NT2/D1 (cell line): Measurements from ENCODE around the gene HECW1.

ENCODE experiments used
- DNase-seq: peaks from one replicate; pipeline ENCODE4 v3.0.0-alpha.2; 2011; ENCODE audit warnings: low read depth, low spot score
- H3K27me3 ChIP-seq: 2 replicates; pipeline ENCODE4 v1.6.0; 2011; ENCODE audit warnings: mild to moderate bottlenecking; ENCODE audit not compliant: insufficient read length, insufficient read depth
- H3K36me3 ChIP-seq: 2 replicates; pipeline ENCODE4 v1.6.1; 2011; ENCODE audit warnings: mild to moderate bottlenecking, low read length, mixed read lengths; ENCODE audit not compliant: insufficient read depth, insufficient read length
- H3K4me1 ChIP-seq: 2 replicates; pipeline ENCODE4 v1.5.1; 2011; ENCODE audit not compliant: insufficient read depth, insufficient read length
- H3K4me3 ChIP-seq: 2 replicates; pipeline ENCODE4 v1.5.1; 2011; ENCODE audit warnings: low read depth; ENCODE audit not compliant: insufficient read length
- H3K9ac ChIP-seq: 2 replicates; pipeline ENCODE4 v1.6.0; 2011; ENCODE audit warnings: low read depth; ENCODE audit not compliant: insufficient read length
- H3K9me3 ChIP-seq: 2 replicates; pipeline ENCODE4 v1.5.1; 2011; ENCODE audit warnings: mild to moderate bottlenecking, low read length; ENCODE audit not compliant: insufficient read depth
- SUZ12 ChIP-seq: IDR thresholded peaks from 2 replicates; pipeline ENCODE4 v1.6.1; 2011; ENCODE audit not compliant: insufficient read length, insufficient read depth; ENCODE audit errors: extremely low read depth
- YY1 ChIP-seq: IDR thresholded peaks from 2 replicates; pipeline ENCODE4 v1.6.1; 2011; ENCODE audit not compliant: insufficient read length, insufficient read depth
- ZNF274 ChIP-seq: IDR thresholded peaks from 2 replicates; pipeline ENCODE4 v1.6.1; 2011; ENCODE audit warnings: mild to moderate bottlenecking, low read depth, low read length

Gene HECW1

DNA sequence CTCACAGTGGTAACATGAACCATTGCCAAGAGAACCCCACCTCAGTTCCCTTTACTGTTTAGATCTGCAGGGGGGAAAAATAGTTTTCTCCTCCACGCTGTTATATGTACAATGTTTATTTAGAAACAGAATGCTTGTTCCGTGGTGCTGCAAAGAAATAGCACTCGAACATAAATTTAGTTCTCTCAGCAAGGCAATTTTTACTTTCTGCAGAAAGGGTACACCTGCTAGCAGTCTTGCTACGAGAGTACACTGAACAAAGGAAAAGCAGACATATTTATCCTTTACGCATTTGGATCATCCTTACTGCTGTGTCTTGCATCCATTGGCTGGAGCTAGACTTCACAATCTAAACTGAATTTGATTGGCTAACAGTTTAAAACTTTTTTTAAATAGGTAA is 178.5 kb downstream of the HECW1 start:
- H3K4me1 ChIP-seq = peaks cover 2% of the 10 kb centered on the region
- no peaks in the 10 kb centered on the region for H3K27me3 ChIP-seq
- H3K4me3 ChIP-seq = no peak overlapping the region
- peaks cover 68% of the 10 kb centered on the region for H3K9me3 ChIP-seq
- TF ChIP-seq ZNF274 (no peak), YY1 (no peak), SUZ12 (no peak)
- no peaks in the 10 kb centered on the region for H3K36me3 ChIP-seq
- no peak for DNase-seq
- H3K9ac ChIP-seq = no peak overlapping the region

GRCh38 chr7:43291789-43292188 is 179.3 kb downstream of the HECW1 start:
- H3K4me3 ChIP-seq = no peak overlapping the region
- H3K27me3 ChIP-seq = no peaks in the 10 kb centered on the region

GRCh38 chr7:43292384-43292783 is 179.9 kb downstream of the HECW1 start:
- TF ChIP-seq YY1 (no peak), SUZ12 (no peak), ZNF274 (no peak)
- H3K27me3 ChIP-seq = no peaks in the 10 kb centered on the region
- no peak overlapping the region for H3K9ac ChIP-seq
- no peak overlapping the region for H3K4me3 ChIP-seq
- no peaks in the 10 kb centered on the region for H3K36me3 ChIP-seq
- peaks cover 2% of the 10 kb centered on the region for H3K4me1 ChIP-seq
- H3K9me3 ChIP-seq = peaks cover 65% of the 10 kb centered on the region
- DNase-seq = no peak

More at GRCh38 chr7:43291789-43292188, 179.3 kb downstream of the HECW1 start:
- peaks cover 65% of the 10 kb centered on the region for H3K9me3 ChIP-seq
- H3K36me3 ChIP-seq = no peaks in the 10 kb centered on the region
- no peak for DNase-seq
- TF ChIP-seq YY1 (no peak), SUZ12 (no peak), ZNF274 (no peak)
- H3K4me1 ChIP-seq = peaks cover 2% of the 10 kb centered on the region
- H3K9ac ChIP-seq = no peak overlapping the region

- H3K4me3 ChIP-seq = no peak overlapping the region
- no peaks in the 10 kb centered on the region for H3K36me3 ChIP-seq
- H3K9me3 ChIP-seq = peaks cover 49% of the 10 kb centered on the region
- peaks cover 2% of the 10 kb centered on the region for H3K4me1 ChIP-seq
- no peak overlapping the region for H3K9ac ChIP-seq
- H3K27me3 ChIP-seq = no peaks in the 10 kb centered on the region
- TF ChIP-seq YY1 (no peak), ZNF274 (no peak), SUZ12 (no peak)
- peak; percentile 54 for DNase-seq
Measured at GRCh38 chr7:43294080-43294630, 181.7 kb downstream of the HECW1 start.

DNA sequence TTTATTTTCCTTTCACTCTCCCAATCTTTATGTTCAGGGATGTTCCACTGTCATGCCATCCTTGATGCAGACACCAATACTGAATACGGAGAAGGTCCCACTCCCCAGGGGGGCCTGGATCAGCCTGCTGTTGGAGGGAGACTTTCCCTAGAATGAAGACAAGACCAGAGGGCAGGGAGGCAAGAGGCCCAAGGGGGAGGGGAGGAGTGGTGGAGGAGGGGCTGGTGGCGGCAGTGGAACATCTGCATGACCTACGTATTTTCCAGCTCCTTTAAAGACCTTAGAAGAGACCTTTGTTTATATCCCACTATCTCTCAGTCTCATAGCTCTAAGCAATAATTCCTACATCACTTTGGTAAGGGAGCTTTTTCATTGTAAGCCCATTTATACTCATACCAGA is 183.0 kb downstream of the HECW1 start:
- no peaks in the 10 kb centered on the region for H3K4me1 ChIP-seq
- no peak for TF ChIP-seq SUZ12
- TF ChIP-seq ZNF274 = no peak
- no peak for TF ChIP-seq YY1
- no peak overlapping the region for H3K9ac ChIP-seq
- peaks cover 36% of the 10 kb centered on the region for H3K9me3 ChIP-seq
- H3K4me3 ChIP-seq = no peak overlapping the region
- H3K27me3 ChIP-seq = no peaks in the 10 kb centered on the region
- DNase-seq = no peak
- no peaks in the 10 kb centered on the region for H3K36me3 ChIP-seq

DNA sequence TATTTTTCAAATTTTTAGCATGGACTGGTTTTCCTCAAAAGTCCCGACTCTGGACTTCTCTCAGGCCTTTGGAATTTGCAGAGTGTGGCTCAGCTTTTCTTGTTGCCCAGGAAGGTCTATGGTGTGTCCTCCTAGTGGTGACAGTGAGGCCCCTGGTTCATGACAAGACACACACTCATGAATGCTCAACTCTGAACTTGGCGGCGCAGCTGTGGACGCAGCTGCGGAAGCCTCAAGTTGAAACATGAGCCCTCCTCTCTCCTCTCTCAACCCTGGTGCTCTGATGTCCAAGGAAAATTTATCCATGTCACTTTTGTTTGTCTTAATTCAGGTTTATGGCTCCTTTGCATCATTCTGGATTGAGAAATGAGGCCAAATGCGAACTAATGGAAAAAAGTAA is 183.9 kb downstream of the HECW1 start:
- Histone ChIP-seq H3K9me3 (peaks cover 27% of the 10 kb centered on the region), H3K36me3 (no peaks in the 10 kb centered on the region), H3K27me3 (no peaks in the 10 kb centered on the region), H3K4me3 (no peak overlapping the region), H3K4me1 (no peaks in the 10 kb centered on the region), H3K9ac (no peak overlapping the region)
- TF ChIP-seq YY1 (no peak), ZNF274 (no peak), SUZ12 (no peak)
- DNase-seq = no peak

DNA sequence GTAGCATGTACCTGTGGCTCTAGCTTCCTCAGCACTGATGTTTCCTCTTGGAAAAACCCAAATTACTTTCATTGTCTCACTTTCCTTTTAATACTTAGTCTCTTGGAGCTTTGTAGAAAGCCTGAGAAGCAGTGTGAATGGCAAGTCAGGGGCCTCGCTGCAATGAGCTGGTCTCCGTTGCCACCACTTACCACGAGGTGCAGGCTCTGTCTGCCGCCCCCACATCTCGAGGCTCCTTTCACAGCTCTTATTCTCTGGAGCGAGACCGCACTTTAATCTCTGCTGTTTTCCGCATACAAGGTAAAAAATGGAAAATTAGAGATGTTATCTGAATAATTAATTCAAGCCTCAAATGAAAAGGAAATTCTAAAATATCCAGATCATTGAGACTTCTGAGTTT is 186.2 kb downstream of the HECW1 start:
- TF ChIP-seq ZNF274 (no peak), YY1 (no peak), SUZ12 (no peak)
- Histone ChIP-seq H3K27me3 (no peaks in the 10 kb centered on the region), H3K36me3 (no peaks in the 10 kb centered on the region), H3K4me1 (peaks cover 4% of the 10 kb centered on the region), H3K4me3 (no peak overlapping the region), H3K9me3 (peaks cover 5% of the 10 kb centered on the region; the same call in 1 of the 2 replicates), H3K9ac (no peak overlapping the region)
- no peak for DNase-seq

DNA sequence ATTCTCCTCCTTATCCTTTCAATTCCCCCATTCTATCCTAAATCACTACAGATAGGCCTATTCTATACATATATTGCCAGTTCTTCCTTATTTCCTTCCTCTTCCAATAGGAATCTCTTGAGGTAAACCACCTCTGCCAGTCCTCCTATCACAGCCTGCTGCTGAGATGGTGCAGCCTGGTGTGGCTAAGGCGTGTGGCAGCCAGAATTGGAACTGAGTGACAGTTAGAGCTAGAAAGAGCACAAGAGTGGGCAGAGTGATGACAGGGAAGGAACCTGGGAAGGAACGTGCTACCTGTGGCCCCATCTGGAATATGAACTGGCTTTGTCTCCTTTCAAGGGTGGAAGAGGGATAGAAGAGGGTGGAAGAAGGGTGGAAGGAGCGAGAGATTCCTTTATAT is 187.7 kb downstream of the HECW1 start:
- TF ChIP-seq ZNF274 (no peak), SUZ12 (no peak), YY1 (no peak)
- no peaks in the 10 kb centered on the region for H3K27me3 ChIP-seq
- H3K4me1 ChIP-seq = peaks cover 4% of the 10 kb centered on the region
- no peak overlapping the region for H3K4me3 ChIP-seq
- no peaks in the 10 kb centered on the region for H3K9me3 ChIP-seq
- DNase-seq = no peak
- no peak overlapping the region for H3K9ac ChIP-seq
- no peaks in the 10 kb centered on the region for H3K36me3 ChIP-seq
